Fibroblast of villous mesenchyme (primary cell): ENCODE results near the gene SLC25A17. TPM values are rescaled to one million over a fixed set of nuclear protein-coding genes. Genes with fewer than 3 reads are reported as not detected.

Experiments used
- DNase-seq: peaks from one replicate; pipeline ENCODE4 v3.0.0-alpha.2; 2010; ENCODE audit warnings: low read depth
- H3K4me3 ChIP-seq: 2 replicates; pipeline ENCODE4 v1.5.1; 2011; ENCODE audit warnings: low read depth, mild to moderate bottlenecking, low read length
- CTCF ChIP-seq: IDR thresholded peaks from 2 replicates; pipeline ENCODE4 v1.5.1; 2012; ENCODE audit warnings: low read depth, mild to moderate bottlenecking, low read length; ENCODE audit not compliant: insufficient read depth
- total RNA-seq: library from RNA; depleted of rRNA; stranded (reverse); fragments of >200 nt; gene quantifications from 2 replicates; pipeline ENCODE4 v1.2.3, GENCODE V29; 2012

SLC25A17 gene
- total RNA-seq, 1 donor = 23.7 TPM

DNA sequence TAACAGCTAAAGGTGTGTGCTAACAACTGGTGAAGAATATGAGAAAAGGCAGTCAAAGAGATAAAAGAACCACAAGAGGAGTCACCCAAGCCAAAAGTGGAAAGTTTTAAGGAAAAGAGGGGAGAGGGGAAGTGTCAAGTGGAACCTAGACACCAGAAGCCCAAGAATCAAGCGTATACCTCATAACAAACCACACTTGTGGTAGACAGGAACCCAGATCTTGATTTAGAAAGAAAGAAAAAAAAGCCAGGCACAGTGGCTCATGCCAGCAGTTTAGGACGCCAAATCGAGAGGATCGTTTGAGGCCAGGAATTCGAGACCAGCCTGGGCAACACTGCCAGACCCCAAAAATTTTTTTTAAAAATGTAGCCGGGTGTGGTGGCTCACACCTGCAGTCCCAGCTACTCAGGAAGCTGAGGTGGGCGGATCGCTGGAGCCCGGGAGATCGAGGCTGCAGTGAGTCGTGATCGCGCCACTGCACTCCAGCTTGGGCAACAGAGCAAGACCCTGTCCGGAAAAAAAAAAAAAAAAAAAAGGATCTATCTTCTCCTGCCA, 877 bp downstream of the SLC25A17 start:
- TF ChIP-seq CTCF = no peak
- H3K4me3 ChIP-seq = peak overlapping the region; percentile 100
- DNase-seq = peak; percentile 8

GRCh38 chr22:40817737-40818136, 1.4 kb downstream of the SLC25A17 start:
- peak overlapping the region; percentile 100 for H3K4me3 ChIP-seq
- no peak for TF ChIP-seq CTCF
- DNase-seq = no peak

DNA sequence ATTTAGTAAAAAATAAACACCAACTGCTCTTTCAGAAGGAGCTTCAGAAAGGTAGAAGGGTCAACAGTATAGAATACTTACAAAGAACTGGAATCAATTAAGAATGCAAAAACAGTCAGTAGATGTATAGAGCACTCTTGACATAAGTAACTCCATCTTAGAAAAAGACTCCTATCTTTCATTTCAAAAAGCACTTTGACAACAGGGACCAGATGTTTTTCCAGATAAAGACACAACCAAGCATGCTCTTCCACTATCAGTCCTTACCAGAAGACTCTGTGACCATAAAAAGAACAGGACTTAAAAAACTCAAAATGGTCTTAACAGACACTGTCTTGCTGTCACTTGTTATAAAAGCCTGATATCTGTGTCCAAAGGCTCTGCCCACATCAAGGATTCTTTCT, 5.2 kb downstream of the SLC25A17 start:
- no peak overlapping the region for H3K4me3 ChIP-seq
- DNase-seq = no peak
- no peak for TF ChIP-seq CTCF

DNA sequence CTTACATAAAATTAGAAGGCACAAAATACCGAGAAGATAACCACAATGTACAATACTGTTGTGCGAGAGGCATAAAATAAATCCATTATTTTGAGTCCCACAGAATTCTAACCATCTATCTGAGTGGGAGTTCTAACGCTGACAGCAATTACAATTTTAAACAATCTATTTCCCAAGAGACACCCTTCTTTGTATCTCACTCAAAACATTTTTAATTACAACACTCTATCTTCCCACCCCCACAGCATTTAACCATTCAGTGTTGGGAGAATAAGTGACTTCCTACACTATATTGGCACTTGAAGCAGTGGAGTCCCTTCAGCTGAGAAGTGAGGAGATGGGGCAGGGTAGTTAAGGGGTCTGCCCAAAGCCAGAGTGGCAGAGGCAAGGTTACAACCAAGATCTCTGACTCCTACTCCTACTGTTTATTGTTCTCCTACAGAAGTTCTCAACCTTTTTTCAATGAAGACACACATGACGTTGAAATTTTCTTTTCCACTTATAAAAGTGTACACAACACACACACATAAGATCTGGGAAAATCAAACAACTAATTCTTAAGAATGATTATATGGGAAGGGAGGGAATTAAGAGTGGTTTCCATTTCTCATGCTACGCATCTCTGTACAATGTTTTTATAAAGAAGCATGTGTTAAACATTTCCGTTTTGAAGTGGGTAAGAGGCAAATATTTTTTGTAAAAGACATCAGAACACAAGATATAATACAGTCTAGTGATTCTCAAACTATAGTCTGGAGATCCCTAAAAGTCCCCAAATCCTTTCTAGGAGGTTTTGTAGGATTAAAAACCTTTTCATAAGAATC, 10.9 kb downstream of the SLC25A17 start:
- DNase-seq = peak; percentile 22
- no peak overlapping the region for H3K4me3 ChIP-seq
- no peak for TF ChIP-seq CTCF

- H3K4me3 ChIP-seq = no peak overlapping the region
- TF ChIP-seq CTCF = no peak
- DNase-seq = no peak
These were observed 12.4 kb downstream of the SLC25A17 start for GRCh38 chr22:40806711-40807110.

DNA sequence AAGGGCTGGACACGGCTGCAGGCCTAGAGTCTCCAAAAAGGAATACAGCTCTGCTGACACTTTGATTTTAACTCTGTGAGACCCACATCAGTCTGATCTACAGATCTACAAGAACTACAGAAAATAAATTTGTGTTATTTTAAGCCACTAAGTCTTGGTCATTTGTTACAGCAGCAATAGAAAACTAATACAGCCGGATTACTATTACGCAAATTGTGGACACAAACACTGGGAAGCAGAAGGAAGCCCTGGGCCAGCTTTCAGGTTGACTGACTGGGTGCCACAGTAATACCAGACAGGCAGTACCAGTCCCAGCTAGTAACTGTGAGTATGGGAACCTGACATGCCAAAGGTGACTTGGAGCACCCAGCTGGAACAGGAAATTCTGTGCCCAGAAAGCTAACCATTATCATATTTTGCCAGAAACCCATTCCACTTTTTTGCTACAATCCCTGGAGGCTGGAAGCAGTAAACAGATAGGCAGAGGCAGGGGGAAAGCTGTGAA, 13.4 kb downstream of the SLC25A17 start:
- no peak overlapping the region for H3K4me3 ChIP-seq
- DNase-seq = no peak
- no peak for TF ChIP-seq CTCF
